IPS-20b (cell line): ENCODE data around the gene GLUD1.
"Not testable (repeated sequence)": the region's sequence is repeated elsewhere in the genome, so short reads cannot be mapped to it uniquely, and the experiment has no call there.

ENCODE experiments used
- H3K27ac ChIP-seq: one replicate; pipeline ENCODE4 v1.5.1; 2013; ENCODE audit warnings: low read length
- H3K27me3 ChIP-seq: 2 replicates; pipeline ENCODE4 v1.6.1; 2013; ENCODE audit warnings: mild to moderate bottlenecking, low read length, inconsistent platforms; ENCODE audit not compliant: insufficient read depth
- H3K36me3 ChIP-seq: 2 replicates; pipeline ENCODE4 v1.6.1; 2013; ENCODE audit warnings: low read depth, mild to moderate bottlenecking, inconsistent platforms, low read length, moderate library complexity; ENCODE audit not compliant: insufficient read depth
- H3K4me1 ChIP-seq: 2 replicates; pipeline ENCODE4 v1.6.1; 2013; ENCODE audit warnings: mild to moderate bottlenecking, control low read depth, inconsistent platforms, low read length, moderate library complexity; ENCODE audit not compliant: insufficient read depth
- H3K4me3 ChIP-seq: 2 replicates; pipeline ENCODE4 v1.5.1; 2013; ENCODE audit warnings: mild to moderate bottlenecking, low read length, inconsistent platforms
- H3K9ac ChIP-seq: 2 replicates; pipeline ENCODE4 v1.6.1; 2013; ENCODE audit warnings: low read depth, mild to moderate bottlenecking, inconsistent platforms, low read length, moderate library complexity
- H3K9me3 ChIP-seq: 2 replicates; pipeline ENCODE4 v1.6.1; 2013; ENCODE audit warnings: mild to moderate bottlenecking, low read depth, low read length, inconsistent platforms; ENCODE audit not compliant: insufficient read depth

GLUD1 gene

GRCh38 chr10:87083576-87084290, 10.9 kb downstream of the GLUD1 start:
- H3K9me3 ChIP-seq, H3K4me1 ChIP-seq, H3K9ac ChIP-seq, H3K27me3 ChIP-seq, H3K4me3 ChIP-seq, H3K27ac ChIP-seq: not testable (repeated sequence)
- peaks cover 15% of the 10 kb centered on the region; the same call in 1 of the 2 replicates for H3K36me3 ChIP-seq

DNA sequence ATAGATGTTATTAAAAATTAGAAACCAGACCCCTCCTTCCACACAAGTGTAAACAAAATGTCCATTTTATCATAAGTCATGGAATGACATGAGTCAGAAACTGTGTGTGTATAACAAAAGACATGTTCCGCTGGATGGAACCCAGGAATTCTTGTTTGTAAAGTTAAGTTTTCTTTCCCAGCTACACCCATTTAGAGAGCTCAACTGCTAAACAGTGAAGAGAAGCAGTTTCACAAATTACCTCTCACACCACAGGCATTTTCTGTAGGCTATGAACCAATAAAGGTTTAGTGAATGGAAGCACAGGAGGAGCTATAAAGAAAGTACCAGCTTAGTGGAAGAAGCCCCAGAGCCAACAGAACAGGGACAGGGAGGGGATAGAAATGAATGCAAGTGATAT, 12.4 kb downstream of the GLUD1 start:
- not testable (repeated sequence) for H3K4me1 ChIP-seq, H3K36me3 ChIP-seq, H3K27ac ChIP-seq, H3K27me3 ChIP-seq, H3K9ac ChIP-seq, H3K9me3 ChIP-seq, H3K4me3 ChIP-seq

DNA sequence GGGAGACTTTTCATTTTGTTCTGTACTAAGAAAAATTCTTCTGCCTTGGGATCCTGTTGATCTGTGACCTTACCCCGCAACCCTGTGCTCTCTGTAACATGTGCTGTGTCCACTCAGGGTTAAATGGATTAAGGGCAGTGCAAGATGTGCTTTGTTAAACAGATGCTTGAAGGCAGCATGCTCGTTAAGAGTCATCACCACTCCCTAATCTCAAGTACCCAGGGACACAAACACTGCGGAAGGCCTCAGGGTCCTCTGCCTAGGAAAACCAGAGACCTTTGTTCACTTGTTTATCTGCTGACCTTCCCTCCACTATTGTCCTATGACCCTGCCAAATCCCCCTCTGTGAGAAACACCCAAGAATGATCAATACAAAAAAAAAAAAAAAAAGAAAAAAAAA, 13.1 kb downstream of the GLUD1 start:
- not testable (repeated sequence) for H3K4me1 ChIP-seq, H3K4me3 ChIP-seq, H3K9ac ChIP-seq, H3K36me3 ChIP-seq, H3K27ac ChIP-seq, H3K27me3 ChIP-seq, H3K9me3 ChIP-seq

DNA sequence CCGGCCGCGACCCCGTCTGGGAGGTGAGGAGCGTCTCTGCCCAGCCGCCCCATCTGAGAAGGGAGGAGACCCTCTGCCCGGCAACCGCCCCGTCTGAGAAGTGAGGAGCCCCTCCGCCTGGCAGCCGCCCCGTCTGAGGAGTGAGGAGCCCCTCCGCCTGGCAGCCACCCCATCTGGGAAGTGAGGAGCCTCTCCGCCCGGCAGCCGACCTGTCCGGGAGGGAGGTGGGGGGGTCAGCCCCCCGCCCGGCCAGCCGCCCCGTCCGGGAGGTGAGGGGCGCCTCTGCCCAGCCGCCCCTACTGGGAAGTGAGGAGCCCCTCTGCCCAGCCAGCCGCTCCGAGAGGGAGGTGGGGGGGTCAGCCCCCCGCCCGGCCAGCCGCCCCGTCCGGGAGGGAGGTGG, 14.0 kb downstream of the GLUD1 start:
- H3K9me3 ChIP-seq, H3K9ac ChIP-seq, H3K27ac ChIP-seq, H3K4me3 ChIP-seq, H3K4me1 ChIP-seq, H3K27me3 ChIP-seq, H3K36me3 ChIP-seq: not testable (repeated sequence)

DNA sequence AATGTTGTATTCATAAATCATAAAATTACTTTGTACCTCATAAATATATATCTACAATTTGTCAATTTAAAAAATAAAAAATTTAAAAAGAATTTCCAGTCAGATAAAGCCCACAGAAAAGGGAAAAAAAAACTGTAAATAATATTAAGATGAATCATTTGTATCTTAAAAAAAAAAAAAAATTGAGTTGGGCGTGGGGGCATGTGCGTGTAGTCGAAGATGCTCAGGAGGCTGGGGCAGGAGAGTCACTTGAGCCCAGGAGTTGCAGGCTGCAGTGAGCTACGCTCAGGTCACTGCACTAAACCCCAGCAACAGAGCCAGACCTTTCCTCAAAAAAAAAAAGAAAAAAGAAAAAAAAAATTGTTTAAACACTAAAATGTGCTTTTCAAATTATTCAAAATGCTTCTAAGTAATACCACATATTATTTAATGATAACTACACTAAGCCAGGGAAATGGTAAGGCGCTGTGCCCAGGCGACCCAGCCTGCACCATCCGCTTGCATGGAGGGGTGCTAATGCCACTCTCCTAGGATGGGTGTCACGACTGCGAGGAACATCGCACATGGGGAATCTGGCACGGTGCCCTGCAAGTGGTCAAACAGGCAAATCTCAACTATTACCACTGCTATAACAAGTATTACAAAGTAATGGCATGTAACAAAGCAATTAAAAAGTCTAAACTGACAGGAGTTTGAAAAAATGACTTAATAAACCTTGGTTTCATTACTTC, 15.4 kb downstream of the GLUD1 start:
- no peaks in the 10 kb centered on the region for H3K27me3 ChIP-seq
- H3K27ac ChIP-seq: no peak overlapping the region
- H3K36me3 ChIP-seq: peaks cover 17% of the 10 kb centered on the region
- no peaks in the 10 kb centered on the region for H3K9me3 ChIP-seq
- H3K4me1 ChIP-seq: no peaks in the 10 kb centered on the region
- no peak overlapping the region for H3K4me3 ChIP-seq
- H3K9ac ChIP-seq: no peak overlapping the region

- H3K27ac ChIP-seq, H3K4me3 ChIP-seq, H3K9me3 ChIP-seq, H3K27me3 ChIP-seq, H3K9ac ChIP-seq, H3K4me1 ChIP-seq: not testable (repeated sequence)
- H3K36me3 ChIP-seq: peaks cover 43% of the 10 kb centered on the region
Observed at GRCh38 chr10:87076421-87076820, 18.2 kb downstream of the GLUD1 start.

DNA sequence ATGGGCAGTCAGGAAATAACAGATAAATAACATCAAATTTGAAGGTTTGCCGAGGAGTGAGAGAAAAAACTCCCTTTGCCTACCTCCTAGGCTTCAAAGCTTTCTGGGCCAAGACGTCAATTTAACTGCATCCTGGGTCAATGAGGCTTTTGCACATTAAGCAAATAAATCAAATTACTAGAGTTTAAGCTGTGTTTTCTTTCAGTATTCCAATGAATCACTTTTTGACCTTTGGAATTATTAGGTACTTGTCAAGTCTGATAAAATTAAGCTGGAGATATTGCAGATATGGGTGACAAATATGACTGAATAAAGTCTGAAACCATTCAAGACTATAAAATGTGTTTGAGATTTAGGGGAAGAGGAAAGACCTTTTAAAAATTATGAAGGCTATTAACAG, 22.2 kb downstream of the GLUD1 start:
- Histone ChIP-seq H3K9me3 (no peaks in the 10 kb centered on the region), H3K27ac (no peak overlapping the region), H3K36me3 (peaks cover 57% of the 10 kb centered on the region), H3K9ac (no peak overlapping the region), H3K4me3 (no peak overlapping the region), H3K27me3 (no peaks in the 10 kb centered on the region), H3K4me1 (no peaks in the 10 kb centered on the region)

GRCh38 chr10:87068281-87068680, 26.4 kb downstream of the GLUD1 start:
- Histone ChIP-seq H3K27me3 (no peaks in the 10 kb centered on the region), H3K4me3 (no peak overlapping the region), H3K36me3 (peaks cover 72% of the 10 kb centered on the region), H3K9me3 (no peaks in the 10 kb centered on the region), H3K27ac (no peak overlapping the region), H3K4me1 (no peaks in the 10 kb centered on the region), H3K9ac (no peak overlapping the region)

DNA sequence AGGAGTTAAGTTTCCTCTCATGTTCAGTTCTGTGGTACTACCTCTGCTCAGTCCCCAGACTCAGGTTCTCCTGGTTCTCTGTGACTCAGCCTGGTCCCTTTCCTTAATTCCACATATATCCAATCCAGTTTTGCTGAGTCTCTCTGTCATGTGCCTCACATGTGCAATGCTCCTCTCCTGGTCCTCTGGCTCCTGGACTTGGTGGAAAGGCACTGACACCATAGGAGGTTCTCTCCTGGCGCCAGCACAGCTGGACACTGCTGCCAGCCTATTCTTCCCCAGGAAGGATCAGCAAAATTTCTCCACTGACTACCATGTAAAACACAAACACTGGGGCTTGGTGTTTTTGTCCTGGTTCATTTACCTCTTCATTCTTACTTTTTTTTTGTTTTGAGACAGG, 27.8 kb downstream of the GLUD1 start:
- Histone ChIP-seq H3K9ac (no peak overlapping the region), H3K27me3 (no peaks in the 10 kb centered on the region), H3K4me3 (no peak overlapping the region), H3K27ac (no peak overlapping the region), H3K4me1 (no peaks in the 10 kb centered on the region), H3K9me3 (no peaks in the 10 kb centered on the region), H3K36me3 (peaks cover 71% of the 10 kb centered on the region)

DNA sequence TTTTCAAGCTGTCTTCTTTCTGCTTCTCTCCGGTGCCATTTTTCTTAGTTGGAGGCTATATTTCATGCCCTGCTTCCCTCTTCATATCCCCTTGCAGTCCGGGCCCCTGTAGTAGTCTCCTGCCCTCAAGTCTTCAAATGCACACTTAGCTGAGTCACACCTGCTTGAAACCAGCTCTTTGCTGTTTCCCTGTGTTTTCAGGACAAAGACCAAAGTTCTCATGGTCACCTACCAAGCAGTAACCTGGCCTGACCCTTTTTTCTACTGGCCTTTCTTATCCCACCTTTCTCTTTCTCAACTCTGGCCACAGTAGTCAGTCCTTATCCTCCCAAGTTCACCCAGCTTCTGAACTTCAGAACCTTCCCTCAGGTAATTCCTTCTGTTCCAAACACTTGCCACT, 28.5 kb downstream of the GLUD1 start:
- H3K27me3 ChIP-seq: no peaks in the 10 kb centered on the region
- H3K4me1 ChIP-seq: no peaks in the 10 kb centered on the region
- peaks cover 70% of the 10 kb centered on the region for H3K36me3 ChIP-seq
- no peaks in the 10 kb centered on the region for H3K9me3 ChIP-seq
- no peak overlapping the region for H3K27ac ChIP-seq
- no peak overlapping the region for H3K9ac ChIP-seq
- H3K4me3 ChIP-seq: no peak overlapping the region

- Histone ChIP-seq H3K36me3 (peaks cover 85% of the 10 kb centered on the region), H3K27me3 (no peaks in the 10 kb centered on the region), H3K4me3 (no peak overlapping the region), H3K9ac (no peak overlapping the region), H3K27ac (no peak overlapping the region), H3K9me3 (no peaks in the 10 kb centered on the region), H3K4me1 (no peaks in the 10 kb centered on the region)
Observed at GRCh38 chr10:87064651-87065050, 30.0 kb downstream of the GLUD1 start.

DNA sequence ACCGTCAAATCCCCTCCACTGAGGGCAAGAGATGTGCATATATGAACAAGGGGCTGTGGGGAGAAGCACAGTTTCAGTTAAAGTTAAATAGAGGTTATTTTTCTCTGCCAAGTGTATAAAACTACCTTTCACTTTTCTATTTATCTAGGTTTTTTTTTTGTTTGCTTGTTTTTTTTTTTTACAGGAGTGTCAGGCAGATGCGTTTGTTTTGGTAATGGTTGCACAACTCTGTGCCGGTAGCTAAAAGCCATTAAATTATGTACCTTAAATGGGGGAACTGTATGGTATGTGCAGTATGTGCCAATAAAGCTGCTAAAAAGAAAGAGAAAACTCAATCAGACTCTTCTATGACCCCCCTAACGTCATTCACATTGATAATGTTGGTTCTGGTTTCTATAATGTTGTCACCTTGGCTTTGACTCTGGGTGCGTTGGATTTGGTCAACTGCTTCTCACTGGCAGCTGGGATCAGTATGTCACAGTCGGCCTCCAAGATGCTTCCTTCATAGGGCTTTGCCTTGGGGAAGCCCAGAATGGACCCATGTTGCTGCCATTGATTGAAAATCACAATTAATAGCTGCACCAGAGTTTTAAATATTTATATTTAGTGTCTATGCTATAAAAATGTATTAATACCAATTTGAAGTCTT, 34.2 kb downstream of the GLUD1 start:
- H3K9me3 ChIP-seq: no peaks in the 10 kb centered on the region
- no peak overlapping the region for H3K27ac ChIP-seq
- H3K4me1 ChIP-seq: no peaks in the 10 kb centered on the region
- no peak overlapping the region for H3K9ac ChIP-seq
- peaks cover 84% of the 10 kb centered on the region for H3K36me3 ChIP-seq
- H3K27me3 ChIP-seq: no peaks in the 10 kb centered on the region
- no peak overlapping the region for H3K4me3 ChIP-seq
